Measurements from ENCODE around the gene KRT81.
"Not testable (repeated sequence)": the region's sequence is repeated elsewhere in the genome, so short reads cannot be mapped to it uniquely, and the experiment has no call there.

KRT81 gene

GRCh38 chr12:52252175-52252615 lies 39.1 kb downstream of the KRT81 start:
- DNase-seq: not testable (repeated sequence)

- DNase-seq: no peak
Measured at GRCh38 chr12:52251367-52252051, 39.8 kb downstream of the KRT81 start.

- no peak for DNase-seq
Measured at GRCh38 chr12:52250048-52250990, 41.0 kb downstream of the KRT81 start.

- no peak for DNase-seq
Measured at GRCh38 chr12:52249511-52250047, 41.8 kb downstream of the KRT81 start.

GRCh38 chr12:52248541-52249461 lies 42.5 kb downstream of the KRT81 start:
- DNase-seq: no peak

GRCh38 chr12:52247622-52248540 lies 43.5 kb downstream of the KRT81 start:
- no peak for DNase-seq

GRCh38 chr12:52246720-52247621 lies 44.4 kb downstream of the KRT81 start:
- peak in 2 of 3 experiments; percentile 74 to 87 for DNase-seq

GRCh38 chr12:52245962-52246569 lies 45.3 kb downstream of the KRT81 start:
- no peak for DNase-seq

GRCh38 chr12:52245259-52245961 lies 45.9 kb downstream of the KRT81 start:
- DNase-seq: no peak

GRCh38 chr12:52244615-52244994 lies 46.7 kb downstream of the KRT81 start:
- no peak for DNase-seq

- peak; percentile 30 to 86 (median 76) for DNase-seq
Measured at GRCh38 chr12:52243856-52244614, 47.3 kb downstream of the KRT81 start.

DNA sequence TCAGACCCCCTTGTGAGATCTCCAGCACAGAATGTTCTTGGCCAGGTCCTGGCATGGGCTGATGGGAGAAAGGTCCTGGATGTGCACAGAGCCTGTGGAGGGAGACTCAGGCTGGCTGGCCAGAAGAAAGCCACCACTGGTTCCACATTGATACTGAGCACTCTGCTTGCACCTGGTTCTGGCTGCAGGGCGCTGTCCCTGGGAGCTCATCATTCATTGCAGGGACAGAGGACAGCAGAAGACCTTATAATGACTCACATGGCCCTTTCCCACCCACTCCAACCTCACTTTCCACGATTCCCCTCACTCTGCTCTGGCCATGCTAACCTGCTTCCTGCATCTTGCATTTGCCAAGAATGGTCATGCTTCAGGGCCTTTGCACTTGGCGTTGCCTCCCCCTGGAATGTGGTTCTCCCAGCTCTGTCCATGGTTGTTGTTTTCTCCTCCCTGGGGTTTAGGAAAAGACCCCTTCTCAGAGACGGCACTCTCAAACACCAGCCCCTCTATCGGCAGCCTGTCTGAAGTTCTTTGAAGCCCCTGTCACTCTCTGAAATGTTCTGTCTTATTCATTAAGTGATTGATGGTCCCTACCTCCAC lies 48.0 kb downstream of the KRT81 start:
- DNase-seq: peak in 1 of 3 experiments; percentile 30

DNA sequence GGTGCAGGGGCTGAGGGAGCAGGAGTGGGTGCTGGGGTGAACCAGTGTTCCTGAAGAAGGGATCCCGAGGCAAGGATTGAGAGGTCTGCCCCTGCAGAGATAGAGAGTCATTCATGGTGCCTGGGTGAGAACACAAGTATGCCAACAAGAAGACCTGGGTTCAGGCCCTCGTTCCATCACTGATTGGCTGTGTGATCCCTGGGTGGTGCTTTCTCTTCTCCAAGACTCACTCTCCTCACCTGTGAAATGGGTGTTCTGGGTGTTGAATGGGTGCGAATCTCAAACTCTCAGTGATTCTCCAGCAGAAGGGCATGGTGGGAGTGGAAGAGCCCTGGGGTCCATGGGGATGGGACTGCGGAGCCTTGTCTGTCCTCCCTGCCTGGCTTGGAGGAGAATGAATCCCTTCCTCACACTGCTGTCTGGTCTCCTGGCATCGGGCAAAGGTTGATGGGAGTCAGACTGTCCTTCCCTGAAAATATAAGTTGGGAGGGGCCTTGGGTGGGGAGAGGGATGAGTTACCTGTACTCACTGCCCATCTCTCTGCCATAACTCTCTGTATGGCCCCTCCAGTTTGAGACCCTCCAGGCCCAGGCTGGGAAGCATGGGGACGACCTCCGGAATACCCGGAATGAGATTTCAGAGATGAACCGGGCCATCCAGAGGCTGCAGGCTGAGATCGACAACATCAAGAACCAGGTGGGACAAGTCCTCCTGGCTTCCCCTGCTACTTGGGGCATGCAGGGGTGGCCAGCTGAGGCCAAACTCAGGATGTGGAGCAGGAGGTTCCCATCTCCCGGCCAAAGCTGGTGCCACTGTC lies 48.7 kb downstream of the KRT81 start:
- no peak for DNase-seq

DNA sequence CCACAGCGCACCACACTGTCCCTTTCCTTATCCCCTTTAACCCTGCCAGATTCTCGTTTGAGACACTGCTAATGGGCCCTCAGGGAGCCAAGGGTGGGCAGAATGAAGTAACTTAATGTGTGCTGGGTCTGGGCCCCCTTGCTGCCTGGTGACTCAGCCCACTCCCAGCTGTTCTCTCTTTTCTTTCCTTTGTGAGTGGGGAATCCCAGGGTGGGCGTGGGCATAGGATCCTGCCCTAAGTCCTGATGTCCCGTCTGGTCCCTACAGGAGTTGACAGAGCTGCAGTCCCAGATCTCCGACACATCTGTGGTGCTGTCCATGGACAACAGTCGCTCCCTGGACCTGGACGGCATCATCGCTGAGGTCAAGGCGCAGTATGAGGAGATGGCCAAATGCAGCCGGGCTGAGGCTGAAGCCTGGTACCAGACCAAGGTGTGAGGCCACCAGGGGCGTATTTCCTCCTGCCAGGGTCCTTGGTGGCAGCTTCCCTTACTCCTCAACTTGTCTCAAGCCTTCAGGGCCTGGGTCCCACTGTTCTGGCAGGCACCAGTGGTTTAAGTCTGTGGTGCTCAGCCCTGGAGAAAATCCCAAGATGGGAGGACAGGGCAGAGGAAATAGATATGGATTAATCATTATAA lies 50.0 kb downstream of the KRT81 start:
- no peak for DNase-seq

DNA sequence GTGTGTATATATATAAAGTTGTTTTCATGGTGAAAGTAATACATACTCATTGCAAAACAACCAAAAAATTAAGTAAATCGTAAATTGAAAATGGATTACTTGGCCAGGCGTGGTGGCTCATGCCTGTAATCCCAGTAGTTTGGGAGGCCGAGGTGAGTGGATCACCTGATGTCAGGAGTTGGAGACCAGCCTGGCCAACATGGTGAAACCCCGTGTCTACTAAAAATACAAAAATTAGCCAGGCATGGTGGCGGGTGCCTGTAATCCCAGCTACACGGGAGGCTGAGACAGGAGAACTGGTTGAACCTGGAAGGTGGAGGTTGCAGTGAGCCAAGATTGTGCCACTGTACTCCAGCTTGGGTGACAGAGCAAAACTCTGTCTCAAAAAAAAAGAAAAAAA lies 51.1 kb downstream of the KRT81 start:
- DNase-seq: not testable (repeated sequence)

DNA sequence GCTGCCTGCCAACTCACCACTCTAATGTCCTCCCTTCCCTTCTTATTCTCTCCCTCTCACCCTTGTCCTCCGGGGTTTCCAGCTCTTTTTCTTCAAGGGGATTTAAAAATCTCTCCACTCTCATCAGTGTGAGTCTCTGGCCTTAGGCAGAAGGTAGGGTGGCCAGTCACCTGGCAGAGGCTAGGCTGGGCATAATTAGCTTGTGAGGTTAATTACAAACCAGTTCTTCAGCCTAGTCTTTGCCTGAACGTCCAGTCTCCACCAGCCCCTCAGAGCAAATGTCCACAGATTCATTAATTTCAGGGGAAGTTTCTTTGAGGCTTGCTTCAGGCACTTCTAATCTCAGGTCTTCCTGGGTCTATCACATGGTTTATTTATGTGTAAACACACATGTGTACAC lies 51.6 kb downstream of the KRT81 start:
- peak in 1 of 3 experiments; percentile 46 for DNase-seq
